Activated CD4-positive, alpha-beta memory T cell treated with anti-CD3 and anti-CD28 coated beads for 36 hours (primary cell): ENCODE results near the gene TBX4. TPM values are rescaled to one million over a fixed set of nuclear protein-coding genes. Genes with fewer than 3 reads are reported as not detected.

ENCODE experiments used
- CTCF ChIA-PET: fragments of 350-600 bp; sonication (Branson Sonifier 250); formaldehyde crosslinking; loops from one replicate; lab custom pipeline; 2021; ENCODE audit warnings: antibody characterized with exemption, inconsistent platforms; lab: Charles Lee
- POLR2A ChIA-PET: fragments of 350-600 bp; sonication (Branson Sonifier 250); formaldehyde crosslinking; loops from one replicate; lab custom pipeline; 2021; ENCODE audit warnings: antibody characterized with exemption; lab: Charles Lee
- DNase-seq: peaks from one replicate; pipeline ENCODE4 v3.0.0-alpha.2; 2020
- H3K27ac Mint-ChIP-seq: one replicate; pipeline ENCODE4 v1.8.0; 2021; ENCODE audit warnings: mixed read lengths
- H3K27me3 Mint-ChIP-seq: one replicate; pipeline ENCODE4 v1.8.0; 2021; ENCODE audit warnings: mixed read lengths
- H3K36me3 Mint-ChIP-seq: one replicate; pipeline ENCODE4 v1.8.0; 2021; ENCODE audit warnings: mixed read lengths
- H3K4me1 Mint-ChIP-seq: one replicate; pipeline ENCODE4 v1.8.0; 2021; ENCODE audit warnings: low read depth, mixed read lengths
- H3K4me3 Mint-ChIP-seq: one replicate; pipeline ENCODE4 v1.8.0; 2021; ENCODE audit warnings: mild to moderate bottlenecking, mixed read lengths
- H3K9me3 Mint-ChIP-seq: one replicate; pipeline ENCODE4 v1.8.0; 2021; ENCODE audit warnings: mixed read lengths
- intact Hi-C: fragments of 100-400 bp; cut with micrococcal nuclease; formaldehyde crosslinking; loops from one replicate; pipeline ENCODE4 v1.15.1; 2023
- total RNA-seq, 2 experiments: library from RNA; stranded (reverse); gene quantifications; one replicate each; pipeline ENCODE4 v1.2.3, GENCODE V29; 2021

Gene TBX4
- total RNA-seq, 2 experiments from 2014 or later: not detected

DNA sequence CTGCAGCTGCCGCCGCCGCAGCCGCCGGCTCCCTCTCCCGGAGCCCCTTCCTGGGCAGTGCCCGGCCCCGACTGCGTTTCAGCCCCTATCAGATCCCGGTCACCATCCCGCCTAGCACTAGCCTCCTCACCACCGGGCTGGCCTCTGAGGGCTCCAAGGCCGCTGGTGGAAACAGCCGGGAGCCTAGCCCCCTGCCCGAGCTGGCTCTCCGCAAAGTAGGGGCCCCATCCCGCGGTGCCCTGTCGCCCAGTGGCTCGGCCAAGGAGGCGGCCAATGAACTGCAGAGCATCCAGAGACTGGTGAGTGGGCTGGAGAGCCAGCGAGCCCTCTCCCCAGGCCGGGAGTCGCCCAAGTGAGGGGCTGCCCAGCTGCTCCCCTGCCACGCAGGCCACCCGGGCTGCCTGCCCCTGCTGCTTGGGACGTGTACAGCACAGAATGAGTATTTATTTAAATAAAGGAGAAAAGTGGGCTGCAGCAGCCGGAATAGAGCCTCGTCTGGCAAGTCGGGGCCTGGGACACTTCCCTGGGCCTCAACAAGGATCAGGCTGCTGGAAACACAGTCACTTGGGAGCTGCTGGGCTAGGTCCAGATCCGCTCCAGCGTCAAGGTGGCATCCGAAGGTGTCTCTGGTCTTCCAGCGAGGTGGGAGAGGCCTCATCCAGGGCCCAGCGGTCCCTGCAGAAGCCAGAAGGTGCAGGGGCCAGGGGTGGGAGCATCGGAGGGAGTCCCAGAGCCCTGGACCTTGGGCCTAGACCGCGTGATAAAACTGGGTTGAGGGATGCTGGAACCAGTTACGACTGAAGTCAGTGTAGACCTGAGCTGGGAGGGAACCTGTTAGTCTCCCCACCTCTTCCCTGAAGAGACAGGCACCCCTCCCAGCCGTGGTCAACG lies 43.8 kb upstream of the TBX4 start:
- H3K9me3 Mint-ChIP-seq: no peaks in the 10 kb centered on the region
- H3K4me1 Mint-ChIP-seq: peaks cover 30% of the 10 kb centered on the region
- DNase-seq: peak; percentile 8
- CTCF ChIA-PET: interaction anchor here (0.6 to 2.1 kb wide), 4 partner anchors 13 to 437 kb away, joined by 3 to 7 read pairs (median 4); no protein-coding TSS in a partner anchor
- H3K36me3 Mint-ChIP-seq: no peaks in the 10 kb centered on the region
- intact Hi-C loops: loop anchor here (5.0 kb wide), 1 partner anchor 686 kb away; no protein-coding TSS in a partner anchor
- POLR2A ChIA-PET: interaction anchor here (0.6 kb wide), 1 partner anchor 10 kb away, joined by 4 read pairs; no protein-coding TSS in a partner anchor
- H3K27ac Mint-ChIP-seq: no peak overlapping the region
- H3K27me3 Mint-ChIP-seq: peaks cover 49% of the 10 kb centered on the region
- peak overlapping the region; percentile 60 for H3K4me3 Mint-ChIP-seq

DNA sequence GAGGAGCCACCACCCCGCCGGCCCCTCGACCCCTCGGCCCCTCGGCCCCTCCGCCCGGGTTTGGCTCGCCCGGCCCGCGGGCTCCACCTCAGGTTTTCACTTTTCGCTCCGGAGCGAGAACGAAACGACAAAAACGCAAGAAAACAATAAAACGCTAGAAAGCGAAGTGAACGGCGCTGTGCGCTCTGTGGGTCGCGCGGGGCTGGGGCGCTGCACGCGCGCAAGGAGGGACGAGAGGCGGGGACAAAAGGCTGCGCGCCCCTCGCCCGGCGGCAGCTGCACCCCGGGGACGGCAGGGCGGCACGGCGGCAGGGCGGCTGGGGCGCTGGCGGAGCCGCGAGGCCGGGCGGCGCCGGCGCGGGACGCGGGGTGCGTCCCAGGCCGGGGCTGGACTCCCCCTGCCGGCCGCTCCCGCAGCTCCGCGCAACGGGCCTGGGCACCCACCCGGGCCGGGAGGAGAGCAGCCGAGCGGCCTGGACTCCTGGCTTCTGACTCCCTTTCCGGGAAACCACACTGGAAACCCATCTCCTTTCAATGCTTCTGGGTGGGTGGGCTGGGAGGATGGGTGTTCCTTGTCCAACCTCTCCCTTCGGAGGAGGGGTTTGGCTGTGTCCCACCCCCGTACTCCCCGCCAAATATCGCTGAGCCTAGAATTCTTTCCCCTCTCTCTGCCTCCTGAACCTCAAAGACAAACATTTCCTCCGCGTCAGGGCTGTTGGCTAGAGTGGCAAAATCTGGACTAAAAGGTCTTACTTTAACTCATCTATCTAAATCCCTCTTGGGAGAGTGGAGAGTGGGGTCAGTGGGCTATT lies 42.7 kb upstream of the TBX4 start:
- DNase-seq: peak; percentile 48
- H3K4me1 Mint-ChIP-seq: peaks cover 22% of the 10 kb centered on the region
- peaks cover 42% of the 10 kb centered on the region for H3K27me3 Mint-ChIP-seq
- POLR2A ChIA-PET: interaction anchor here (0.6 kb wide), 1 partner anchor 12 kb away, joined by 4 read pairs; no protein-coding TSS in a partner anchor
- no peaks in the 10 kb centered on the region for H3K36me3 Mint-ChIP-seq
- no peak overlapping the region for H3K27ac Mint-ChIP-seq
- H3K4me3 Mint-ChIP-seq: peak overlapping the region; percentile 29
- no peaks in the 10 kb centered on the region for H3K9me3 Mint-ChIP-seq
- CTCF ChIA-PET: interaction anchor here (0.9 to 2.1 kb wide), 7 partner anchors 11 to 438 kb away, joined by 3 to 7 read pairs (median 4); no protein-coding TSS in a partner anchor
- intact Hi-C loops: loop anchor here (5.0 kb wide), 2 partner anchors 423 to 687 kb away; no protein-coding TSS in a partner anchor

DNA sequence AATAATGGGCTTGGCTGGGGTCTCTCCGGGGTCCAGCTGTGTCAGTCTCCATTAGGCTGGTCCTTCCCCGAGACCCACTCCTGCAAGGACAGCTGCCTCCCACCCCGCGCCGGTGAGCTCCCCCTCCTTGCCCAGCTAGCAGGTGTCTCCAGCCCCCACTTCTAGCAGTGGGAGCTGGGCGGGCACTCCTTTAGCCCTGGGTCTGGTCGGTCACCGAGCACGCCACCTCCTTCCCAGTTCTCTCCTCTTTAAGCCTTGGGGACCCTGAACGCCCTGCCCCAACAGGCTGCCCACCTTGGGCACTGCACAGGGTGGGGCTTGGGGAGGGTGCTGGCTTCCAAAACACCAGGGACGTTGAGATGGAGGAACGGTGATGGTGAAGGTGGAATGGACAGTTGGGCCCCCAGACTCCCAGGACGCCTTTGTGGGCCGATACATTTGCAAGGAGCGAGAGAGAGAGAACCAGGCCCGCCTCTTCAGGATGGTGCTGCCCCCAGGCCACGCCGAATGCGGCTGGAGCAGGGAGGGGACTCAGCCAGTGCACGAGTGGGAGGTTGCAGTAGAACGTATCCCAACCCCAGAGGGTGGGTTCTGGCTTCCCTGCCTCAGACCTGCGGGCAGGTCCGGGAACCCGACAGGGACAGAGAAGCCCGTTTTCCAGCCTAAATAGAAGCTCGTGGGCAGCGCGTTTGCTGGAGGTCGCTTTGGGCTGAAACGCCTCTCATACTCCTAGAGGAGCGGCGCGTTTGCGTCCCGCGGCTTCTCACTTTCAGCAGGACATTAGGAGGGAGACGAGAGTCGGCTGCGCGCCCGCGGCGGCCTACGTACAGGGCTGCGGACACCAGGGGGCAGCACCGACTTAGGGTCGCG lies 41.8 kb upstream of the TBX4 start:
- intact Hi-C loops: loop anchor here (5.0 kb wide), 1 partner anchor 422 kb away; no protein-coding TSS in a partner anchor
- no peaks in the 10 kb centered on the region for H3K9me3 Mint-ChIP-seq
- ChIA-PET CTCF (interaction anchor here (0.6 to 2.1 kb wide), 7 partner anchors 12 to 439 kb away, joined by 3 to 7 read pairs (median 4); no protein-coding TSS in a partner anchor), POLR2A (no interaction called here)
- peak; percentile 83 for DNase-seq
- no peak overlapping the region for H3K27ac Mint-ChIP-seq
- H3K4me1 Mint-ChIP-seq: peaks cover 19% of the 10 kb centered on the region
- peak overlapping the region; percentile 31 for H3K4me3 Mint-ChIP-seq
- H3K36me3 Mint-ChIP-seq: no peaks in the 10 kb centered on the region
- peaks cover 40% of the 10 kb centered on the region for H3K27me3 Mint-ChIP-seq

DNA sequence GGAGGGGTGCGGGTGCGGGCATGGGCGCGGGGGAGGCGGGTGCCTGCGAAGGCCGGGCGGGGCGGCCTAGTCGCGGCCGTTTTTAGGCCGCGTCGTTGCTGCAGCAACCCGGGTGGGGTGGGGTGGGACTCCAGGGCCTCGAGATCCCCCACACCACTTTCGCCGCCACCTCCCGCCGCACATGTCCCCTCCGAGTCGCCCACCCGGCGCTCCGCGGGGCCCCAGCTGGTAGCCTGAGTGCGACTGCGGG lies 41.3 kb upstream of the TBX4 start:
- CTCF ChIA-PET: interaction anchor here (1.5 to 3.4 kb wide), 4 partner anchors 21 to 164 kb away, joined by 3 to 25 read pairs (median 12); no protein-coding TSS in a partner anchor
- Mint-ChIP-seq H3K9me3 (no peaks in the 10 kb centered on the region), H3K36me3 (no peaks in the 10 kb centered on the region), H3K27ac (no peak overlapping the region), H3K4me1 (peaks cover 19% of the 10 kb centered on the region), H3K4me3 (no peak overlapping the region), H3K27me3 (peaks cover 40% of the 10 kb centered on the region)
- POLR2A ChIA-PET: no interaction called here
- intact Hi-C loops: loop anchor here (5.0 kb wide), 1 partner anchor 421 kb away; no protein-coding TSS in a partner anchor
- DNase-seq: no peak

DNA sequence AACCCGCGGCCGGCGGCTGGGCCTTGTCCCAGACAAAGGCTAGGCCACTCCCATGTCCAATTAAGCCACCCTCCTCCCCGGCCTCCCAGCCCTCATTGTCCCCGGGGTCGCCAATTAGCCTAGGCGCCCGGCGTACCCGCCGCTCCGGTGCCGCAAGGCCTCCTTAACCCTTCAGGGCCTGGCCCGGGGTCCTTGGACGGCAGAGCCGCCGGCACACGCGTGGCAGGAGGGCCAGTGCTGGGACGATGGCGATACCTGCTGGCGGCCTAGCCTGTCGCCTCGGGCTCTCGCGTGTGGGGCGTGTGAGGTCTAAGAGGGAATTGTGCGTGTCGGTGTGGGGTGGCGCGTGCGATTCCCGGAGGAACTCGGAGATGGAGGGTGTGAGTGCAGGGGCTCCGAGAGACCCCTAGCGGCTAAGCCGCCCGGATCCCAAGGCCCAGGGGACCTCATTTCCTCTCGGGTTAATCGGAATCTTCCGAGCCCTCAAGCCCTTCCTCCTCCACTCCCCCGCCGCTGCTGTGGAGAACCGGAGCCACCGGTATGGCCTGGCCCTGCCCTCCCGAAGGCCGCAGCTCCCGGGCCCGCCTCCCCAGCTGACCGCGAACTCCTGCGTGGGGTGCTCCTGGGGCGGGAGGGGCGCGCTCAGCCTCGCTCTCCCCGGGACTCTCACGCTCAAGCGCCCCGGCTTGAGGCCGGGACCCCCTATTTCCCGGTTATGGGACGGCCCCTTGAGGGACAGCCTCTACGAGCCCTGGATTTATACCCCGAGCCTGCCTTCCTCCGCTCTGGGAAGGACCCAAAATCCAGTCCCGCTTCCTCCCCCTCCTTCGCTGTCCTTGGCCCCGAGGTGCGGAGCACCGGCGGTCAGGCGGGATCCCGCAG lies 40.7 kb upstream of the TBX4 start:
- ChIA-PET CTCF (interaction anchor here (0.6 to 3.4 kb wide), 32 partner anchors 7 to 691 kb away, joined by 3 to 25 read pairs (median 4); partner anchors contain the start of gene TBX4), POLR2A (interaction anchor here (0.6 to 1.2 kb wide), 2 partner anchors 45 to 145 kb away, joined by 3 read pairs; no protein-coding TSS in a partner anchor)
- no peak overlapping the region for H3K27ac Mint-ChIP-seq
- no peaks in the 10 kb centered on the region for H3K36me3 Mint-ChIP-seq
- H3K27me3 Mint-ChIP-seq: peaks cover 37% of the 10 kb centered on the region
- intact Hi-C loops: loop anchor here (1.0 to 5.0 kb wide), 2 partner anchors 421 to 655 kb away; no protein-coding TSS in a partner anchor
- H3K4me1 Mint-ChIP-seq: peaks cover 19% of the 10 kb centered on the region
- DNase-seq: peak; percentile 44
- H3K9me3 Mint-ChIP-seq: no peaks in the 10 kb centered on the region
- peak overlapping the region; percentile 59 for H3K4me3 Mint-ChIP-seq

DNA sequence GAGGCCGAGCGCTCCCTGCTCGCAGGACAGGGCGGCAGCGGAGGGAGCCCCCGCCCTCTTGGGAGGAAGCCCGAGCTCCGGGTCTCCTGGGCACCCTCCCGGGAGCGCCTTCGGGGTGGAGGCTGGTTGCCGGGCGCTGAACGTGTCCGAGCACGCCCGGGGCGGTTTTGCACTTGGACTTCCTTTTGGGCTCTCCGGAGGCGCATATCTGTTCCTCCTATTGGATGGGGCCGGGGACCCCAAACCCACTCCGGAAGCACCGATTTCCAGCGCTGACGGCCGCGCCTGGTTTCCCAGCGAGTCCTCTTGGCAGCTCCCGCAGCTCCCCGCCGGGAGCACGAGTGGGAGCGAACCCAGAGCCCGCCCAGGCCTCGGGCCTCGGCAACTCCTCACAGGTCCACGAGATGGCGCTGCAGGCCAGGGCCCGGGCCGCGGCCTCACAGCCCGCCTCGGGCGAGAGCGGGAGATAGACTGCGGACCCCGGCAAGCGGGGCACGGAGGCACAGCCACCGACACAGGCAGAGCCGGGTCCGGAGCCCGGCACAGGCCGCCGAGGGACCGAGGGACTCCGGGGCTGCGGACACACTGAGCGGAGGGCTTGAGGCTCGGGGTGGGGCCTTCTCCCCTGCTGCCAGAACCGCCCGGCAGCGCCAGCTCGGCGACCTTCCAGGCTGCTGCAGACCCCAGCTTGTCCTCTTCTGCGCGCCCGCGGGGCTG lies 39.9 kb upstream of the TBX4 start:
- peaks cover 33% of the 10 kb centered on the region for H3K27me3 Mint-ChIP-seq
- POLR2A ChIA-PET: interaction anchor here (0.6 to 1.2 kb wide), 2 partner anchors 44 to 144 kb away, joined by 3 read pairs; no protein-coding TSS in a partner anchor
- H3K4me3 Mint-ChIP-seq: peak overlapping the region; percentile 65
- H3K27ac Mint-ChIP-seq: no peak overlapping the region
- peaks cover 24% of the 10 kb centered on the region for H3K4me1 Mint-ChIP-seq
- intact Hi-C loops: loop anchor here (1.0 to 5.0 kb wide), 2 partner anchors 420 to 654 kb away; no protein-coding TSS in a partner anchor
- H3K36me3 Mint-ChIP-seq: no peaks in the 10 kb centered on the region
- H3K9me3 Mint-ChIP-seq: no peaks in the 10 kb centered on the region
- DNase-seq: peak; percentile 83
- CTCF ChIA-PET: interaction anchor here (0.5 to 3.4 kb wide), 36 partner anchors 8 to 692 kb away, joined by 3 to 25 read pairs (median 4); partner anchors contain the start of gene TBX4

DNA sequence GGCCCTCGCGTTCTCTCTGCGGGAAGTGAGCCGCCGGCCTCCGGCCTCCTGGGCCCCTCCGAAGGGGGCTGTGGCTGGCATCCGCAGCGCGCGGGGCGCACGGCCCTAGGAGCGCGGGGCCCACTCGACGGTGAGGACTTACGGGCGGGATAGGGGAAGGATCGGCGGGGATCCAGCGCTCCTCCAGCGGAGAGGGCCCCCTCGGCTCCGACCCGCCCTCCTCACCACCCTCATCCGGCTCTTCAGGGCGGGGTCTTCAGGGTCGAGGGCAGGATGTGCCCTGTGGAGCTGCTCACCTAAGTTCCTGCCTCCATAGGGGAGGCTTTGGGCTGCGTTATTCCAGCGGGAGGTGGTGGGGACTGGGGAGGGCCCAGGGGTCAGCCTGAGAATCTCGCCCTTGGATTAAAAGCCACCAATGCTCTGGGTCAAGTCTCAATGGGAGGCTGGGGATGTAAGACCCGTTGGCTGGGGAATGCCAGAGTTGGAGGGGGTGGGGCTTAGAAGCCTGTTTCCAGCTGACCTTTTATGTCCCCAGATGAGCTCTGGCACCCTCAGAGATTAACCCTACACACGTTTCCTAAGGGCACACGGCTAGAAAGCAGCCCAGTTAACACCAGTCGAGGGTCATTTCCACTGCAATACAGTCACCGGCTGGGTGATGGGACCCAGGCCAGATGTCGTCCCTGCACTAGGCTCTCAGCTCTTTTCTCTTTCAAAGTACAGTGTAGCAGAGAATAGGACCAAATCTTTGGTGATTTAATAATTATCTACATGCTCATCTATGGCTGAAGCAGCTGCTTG lies 39.2 kb upstream of the TBX4 start:
- intact Hi-C loops: loop anchor here (1.0 to 5.0 kb wide), 2 partner anchors 419 to 653 kb away; no protein-coding TSS in a partner anchor
- ChIA-PET CTCF (interaction anchor here (0.6 to 3.4 kb wide), 24 partner anchors 9 to 1299 kb away, joined by 3 to 25 read pairs (median 5); no protein-coding TSS in a partner anchor), POLR2A (interaction anchor here (1.2 kb wide), 1 partner anchor 143 kb away, joined by 3 read pairs; no protein-coding TSS in a partner anchor)
- Mint-ChIP-seq H3K27ac (no peak overlapping the region), H3K9me3 (no peaks in the 10 kb centered on the region), H3K4me3 (peak overlapping the region; percentile 43), H3K36me3 (no peaks in the 10 kb centered on the region), H3K4me1 (peaks cover 24% of the 10 kb centered on the region), H3K27me3 (peaks cover 28% of the 10 kb centered on the region)
- no peak for DNase-seq

DNA sequence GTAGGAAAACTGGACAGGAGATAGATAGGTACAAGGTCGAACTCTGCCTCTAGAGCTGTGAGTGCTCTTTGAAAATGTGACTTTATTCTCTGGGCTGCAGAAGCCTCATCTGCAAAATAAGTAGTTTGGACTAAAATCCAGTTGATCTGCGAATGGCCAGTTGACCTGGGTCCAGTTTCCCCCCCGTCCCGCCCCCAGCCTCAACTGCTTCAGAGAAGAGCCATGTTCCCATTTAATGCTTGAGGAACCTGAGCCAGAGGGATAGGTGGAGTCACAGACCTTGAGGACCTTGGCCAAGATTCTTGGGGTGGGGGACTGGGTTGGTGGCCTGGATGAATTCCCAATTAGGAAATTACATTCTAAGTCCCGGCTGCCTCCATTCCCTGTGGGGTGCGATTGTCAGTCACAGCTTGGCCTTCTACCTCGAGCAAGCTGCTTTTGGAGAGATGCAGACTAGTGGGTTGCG lies 38.5 kb upstream of the TBX4 start:
- no peak for DNase-seq
- POLR2A ChIA-PET: no interaction called here
- Mint-ChIP-seq H3K4me3 (no peak overlapping the region), H3K27me3 (peaks cover 22% of the 10 kb centered on the region), H3K4me1 (peaks cover 19% of the 10 kb centered on the region), H3K36me3 (no peaks in the 10 kb centered on the region), H3K27ac (no peak overlapping the region), H3K9me3 (no peaks in the 10 kb centered on the region)
- intact Hi-C loops: loop anchor here (5.0 kb wide), 1 partner anchor 419 kb away; no protein-coding TSS in a partner anchor
- CTCF ChIA-PET: interaction anchor here (0.6 to 3.4 kb wide), 10 partner anchors 22 to 1298 kb away, joined by 3 to 25 read pairs (median 4); no protein-coding TSS in a partner anchor
